ENCODE data around the gene CLEC4G.

DNA sequence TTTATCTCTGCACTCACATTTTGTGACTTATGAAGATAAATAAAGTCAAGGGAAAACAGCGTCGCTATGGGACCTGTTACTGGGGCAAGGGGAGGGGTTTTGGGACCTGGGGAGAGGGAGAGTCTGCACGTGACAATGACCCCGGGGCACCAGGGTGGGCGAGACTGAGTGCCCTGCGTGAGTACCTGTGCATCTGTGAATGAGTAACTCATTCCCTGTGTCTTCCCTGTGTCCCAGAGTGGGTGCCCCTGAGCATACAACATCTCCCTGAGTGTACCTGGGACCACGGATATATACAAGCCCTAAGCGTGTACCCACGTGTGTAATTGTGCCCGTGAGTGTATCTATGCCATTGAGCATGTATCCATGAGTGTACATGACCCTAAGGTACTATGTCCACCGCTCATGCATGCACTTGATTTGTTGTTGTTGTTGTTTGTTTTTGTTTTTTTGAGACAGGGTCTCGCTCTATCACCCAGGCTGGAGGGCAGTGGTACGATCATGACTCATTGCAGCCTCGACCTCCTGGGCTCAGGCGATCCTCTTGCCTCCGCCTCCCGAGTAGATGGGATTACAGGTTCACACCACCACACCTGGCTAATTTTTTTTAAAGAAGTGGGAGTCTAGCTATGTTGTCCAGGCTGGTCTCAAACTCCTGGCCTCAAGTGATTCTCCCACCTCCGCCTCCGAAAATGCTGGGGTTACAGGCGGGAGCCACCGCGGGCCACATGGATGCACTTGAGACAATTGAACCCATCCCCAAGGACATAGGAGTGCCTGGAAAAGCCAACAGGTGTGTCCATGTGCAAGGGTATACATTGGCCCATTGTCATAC is 51.9 kb downstream of the CLEC4G start:
- TF ChIP-seq CTCF (IDR thresholded peaks at IDR 0.05) (no peak), POLR2A (IDR thresholded peaks at IDR 0.05) (no peak)
